ENCODE results near the gene OOSP2.
A peak's percentile ranks its signal among the peaks of the same experiment; 100 is the strongest.

OOSP2 gene

GRCh38 chr11:60080535-60080934, 40.3 kb downstream of the OOSP2 start:
- DNase-seq = no peak

DNA sequence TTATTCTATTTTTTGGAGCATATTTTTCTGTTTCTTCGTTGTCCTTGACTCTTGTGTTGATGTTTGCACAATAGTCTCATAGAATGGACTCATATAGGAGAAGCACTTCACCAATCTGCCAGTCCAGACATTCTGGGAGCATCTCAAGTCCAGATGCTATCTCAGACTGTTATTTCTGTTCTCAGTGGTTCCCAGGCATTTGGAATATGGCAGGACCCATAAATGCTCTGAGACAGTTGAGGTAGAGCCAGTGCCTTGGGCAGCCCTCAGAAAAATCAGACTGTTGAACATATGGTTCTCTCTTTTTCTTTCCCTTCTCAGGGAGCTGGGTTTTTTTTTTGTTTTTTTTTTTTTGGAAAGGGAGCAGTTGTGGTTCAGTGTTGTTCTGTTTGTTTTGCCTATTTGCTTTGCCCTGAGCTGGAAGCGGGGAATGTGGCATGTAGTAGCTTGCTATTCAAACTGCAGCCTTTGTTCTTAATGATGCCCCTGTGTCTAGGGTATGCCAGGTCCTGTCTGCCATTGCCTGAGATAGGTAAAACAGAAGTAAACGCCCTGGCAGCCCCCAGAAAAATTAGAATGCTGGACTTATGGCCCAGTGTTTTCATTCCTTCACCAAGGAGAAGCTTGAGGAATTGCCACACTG, 44.5 kb downstream of the OOSP2 start:
- DNase-seq = no peak

- DNase-seq = peak; percentile 37
Measured at GRCh38 chr11:60085909-60086308, 45.7 kb downstream of the OOSP2 start.

DNA sequence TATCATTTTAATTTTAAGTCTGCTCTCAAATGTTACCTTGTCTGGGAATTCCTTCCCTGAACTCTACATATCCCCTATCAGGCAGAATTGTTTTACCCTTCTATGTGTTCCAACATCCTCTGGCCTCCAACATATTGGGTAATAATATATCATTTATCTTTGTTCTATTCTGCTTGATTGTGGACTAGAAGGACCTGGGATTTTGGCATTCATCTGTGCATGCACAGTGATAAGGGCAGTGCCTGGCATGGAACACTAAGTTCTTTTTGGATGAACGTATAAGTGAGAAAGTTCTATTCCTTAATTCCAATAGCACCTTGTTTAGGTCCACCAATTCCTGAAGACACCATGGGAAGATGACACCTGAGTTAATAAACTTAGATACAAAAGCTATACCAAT, 47.0 kb downstream of the OOSP2 start:
- DNase-seq = no peak

DNA sequence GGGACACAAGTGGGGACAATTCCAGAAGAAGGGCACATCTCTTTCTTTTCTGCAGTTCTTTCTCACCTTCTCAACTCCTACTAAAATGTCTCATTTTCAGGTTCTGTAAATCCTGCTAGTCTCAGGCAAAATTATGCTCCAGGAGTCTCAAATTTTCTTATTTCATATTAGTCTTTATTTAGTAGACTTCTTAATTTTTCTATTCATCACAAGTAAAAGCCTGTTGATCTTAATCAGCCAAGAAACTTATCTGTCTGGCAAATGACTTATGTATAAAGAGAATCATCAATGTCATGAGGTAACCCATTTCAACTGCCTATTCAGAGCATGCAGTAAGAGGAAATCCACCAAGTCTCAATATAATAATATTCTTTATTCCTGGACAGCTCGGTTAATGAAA, 48.2 kb downstream of the OOSP2 start, which contains the start of gene MS4A2:
MS4A2 (plus strand) TSS at position 301 of the 400 bp plus-strand sequence. CDS start 102 bp downstream, outside the sequence.
- no peak for DNase-seq

DNA sequence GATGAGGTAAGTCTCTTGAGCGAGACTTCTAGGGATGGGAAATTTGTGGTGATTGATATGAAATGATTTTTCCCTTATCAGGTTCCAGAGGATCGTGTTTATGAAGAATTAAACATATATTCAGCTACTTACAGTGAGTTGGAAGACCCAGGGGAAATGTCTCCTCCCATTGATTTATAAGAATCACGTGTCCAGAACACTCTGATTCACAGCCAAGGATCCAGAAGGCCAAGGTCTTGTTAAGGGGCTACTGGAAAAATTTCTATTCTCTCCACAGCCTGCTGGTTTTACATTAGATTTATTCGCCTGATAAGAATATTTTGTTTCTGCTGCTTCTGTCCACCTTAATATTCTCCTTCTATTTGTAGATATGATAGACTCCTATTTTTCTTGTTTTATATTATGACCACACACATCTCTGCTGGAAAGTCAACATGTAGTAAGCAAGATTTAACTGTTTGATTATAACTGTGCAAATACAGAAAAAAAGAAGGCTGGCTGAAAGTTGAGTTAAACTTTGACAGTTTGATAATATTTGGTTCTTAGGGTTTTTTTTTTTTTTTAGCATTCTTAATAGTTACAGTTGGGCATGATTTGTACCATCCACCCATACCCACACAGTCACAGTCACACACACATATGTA, 55.4 kb downstream of the OOSP2 start:
- DNase-seq = no peak

GRCh38 chr11:60097189-60097588, 57.0 kb downstream of the OOSP2 start:
- no peak for DNase-seq

Measured in GF-D8 (cell line).